T-cell (primary cell): Measurements from ENCODE around the gene SLC16A12. TPM values are rescaled to one million over a fixed set of nuclear protein-coding genes. Genes with fewer than 3 reads are reported as not detected.
"Not testable (repeated sequence)": the region's sequence is repeated elsewhere in the genome, so short reads cannot be mapped to it uniquely, and the experiment has no call there.

ENCODE experiments used
- ATAC-seq, 4 experiments: fragments of 200-7000 bp in 3 of 4; fragments of 150-1000 bp in 1 of 4; cut with Tn5 transposase; replicated peaks in 1 of 4; 1 replicate in 3 of 4; 2 replicates in 1 of 4; pipeline ENCODE4 v1.10.0; 2021; ENCODE audit warnings: moderate library complexity in 3 of 4, mild to moderate bottlenecking in 2 of 4, moderate number of reproducible peaks in 1 of 4
- CTCF ChIA-PET, 2 donors: fragments of 300-600 bp; sonication (Branson Sonifier 250); formaldehyde crosslinking; loops; one replicate each; lab custom pipeline; 2022; ENCODE audit warnings: antibody characterized with exemption in 2 of 2; lab: Charles Lee
- POLR2A ChIA-PET, 2 donors: fragments of 300-600 bp; sonication (Branson Sonifier 250); formaldehyde crosslinking; loops; one replicate each; lab custom pipeline; 2022; ENCODE audit warnings: antibody characterized with exemption in 2 of 2; lab: Charles Lee
- DNase-seq, 35 experiments: peaks; one replicate each; pipeline versions ENCODE4 v3.0.0 to v3.0.0-alpha.2; 2013 to 2023
- H3K27ac ChIP-seq: one replicate; pipeline ENCODE4 v1.5.1; 2013; ENCODE audit warnings: low read length
- H3K27me3 ChIP-seq, 2 experiments: replicated peaks in 1 of 2; 1 replicate in 1 of 2; 2 replicates in 1 of 2; pipeline versions ENCODE4 v1.6.1 to v1.7.0; 2013; ENCODE audit warnings: low read length in 1 of 2, mixed read lengths in 1 of 2; ENCODE audit not compliant: control insufficient read depth in 2 of 2, insufficient read depth in 2 of 2; ENCODE audit errors: extremely low read depth in 1 of 2
- H3K36me3 ChIP-seq, 2 donors: 1 replicate in 1 of 2; 2 replicates in 1 of 2; pipeline versions ENCODE4 v1.6.1 to v1.7.0; 2013; ENCODE audit warnings: low read length in 1 of 2; ENCODE audit not compliant: control insufficient read depth in 2 of 2, insufficient read depth in 1 of 2; ENCODE audit errors: extremely low read depth in 1 of 2
- H3K4me1 ChIP-seq, 2 experiments: 1 replicate in 1 of 2; 2 replicates in 1 of 2; pipeline versions ENCODE4 v1.6.1 to v1.7.0; 2013; ENCODE audit warnings: low read length in 2 of 2, mixed read lengths in 1 of 2; ENCODE audit not compliant: insufficient read depth in 2 of 2, control insufficient read depth in 1 of 2; ENCODE audit errors: extremely low read depth in 1 of 2
- H3K4me3 ChIP-seq, 2 donors: 1 replicate in 1 of 2; 2 replicates in 1 of 2; pipeline versions ENCODE4 v1.5.1 to v1.7.0; 2013; ENCODE audit warnings: mild to moderate bottlenecking in 2 of 2, low read length in 1 of 2, moderate library complexity in 1 of 2; ENCODE audit not compliant: control insufficient read depth in 1 of 2; ENCODE audit errors: extremely low read depth in 1 of 2
- H3K9me3 ChIP-seq: 2 replicates; pipeline ENCODE4 v1.7.0; 2013
- H3K27ac Mint-ChIP-seq, 2 donors: one replicate each; pipeline ENCODE4 v1.8.0; 2020 to 2021; ENCODE audit warnings: mild to moderate bottlenecking in 2 of 2, mixed read lengths in 2 of 2
- H3K27me3 Mint-ChIP-seq, 2 donors: one replicate each; pipeline ENCODE4 v1.8.0; 2021 to 2022; ENCODE audit warnings: mixed read lengths in 2 of 2
- H3K36me3 Mint-ChIP-seq: one replicate; pipeline ENCODE4 v1.8.0; 2021; ENCODE audit warnings: mixed read lengths
- H3K4me1 Mint-ChIP-seq, 3 donors: one replicate each; pipeline ENCODE4 v1.8.0; 2020 to 2022; ENCODE audit warnings: mixed read lengths in 3 of 3, mild to moderate bottlenecking in 1 of 3
- H3K4me3 Mint-ChIP-seq, 3 donors: one replicate each; pipeline ENCODE4 v1.8.0; 2020 to 2022; ENCODE audit warnings: mild to moderate bottlenecking in 3 of 3, mixed read lengths in 3 of 3, moderate library complexity in 3 of 3
- H3K9me3 Mint-ChIP-seq, 3 donors: one replicate each; pipeline ENCODE4 v1.8.0; 2020 to 2022; ENCODE audit warnings: mixed read lengths in 3 of 3
- WGBS: methylation state at CpG from one replicate; pipeline ENCODE4 v1.1.5; 2013; ENCODE audit warnings: missing lambda C conversion rate; ENCODE audit not compliant: insufficient coverage; 5-methylcytosine and 5-hydroxymethylcytosine counted together
- total RNA-seq, 35 experiments: library from RNA in 6 of 35; stranded (reverse) in 6 of 35; fragments of 120-200 nt in 1 of 35; gene quantifications; one replicate each; pipeline versions ENCODE4 v1.2.1 to v1.2.4 and lab custom pipeline; 2013 to 2026

SLC16A12 gene
- total RNA-seq, 5 donors from 2014 or later (not counting 1 experiment from before 2014, with no cell fraction given): not detected

- Mint-ChIP-seq H3K4me3 (peak within 1 kb of the TSS; percentile 80 to 90 (median 83)), H3K27me3 (no peaks in the 10 kb centered on the region), H3K9me3 (no peaks in the 10 kb centered on the region), H3K36me3 (peaks cover 17% of the 10 kb centered on the region), H3K4me1 (peaks cover 26 to 52% (median 43%) of the 10 kb centered on the region in 3 donors), H3K27ac (peak within 1 kb of the TSS; percentile 90 to 94)
- POLR2A ChIA-PET: interaction anchor here (0.5 to 2.4 kb wide), 13 partner anchors 20 to 1771 kb away, joined by 3 to 37 read pairs (median 5); partner anchors contain the start of genes IFIT5 (in 2 of the 2), IFIT2 (in 1 of the 2) and LIPA (in 1 of the 2)
- no peaks in the 10 kb centered on the region for H3K9me3 ChIP-seq
- H3K4me3 ChIP-seq: peak within 1 kb of the TSS; percentile 78 to 79
- H3K27ac ChIP-seq: peak within 1 kb of the TSS; percentile 91
- DNase-seq: peak in 33 of 35 experiments; percentile 11 to 88 (median 39)
- H3K36me3 ChIP-seq: no peaks in the 10 kb centered on the region
- CTCF ChIA-PET: interaction anchor here (0.6 to 3.0 kb wide), 18 partner anchors 10 to 557 kb away, joined by 3 to 29 read pairs (median 4); partner anchors contain the start of genes LIPA (in 2 of the 2), IFIT1B (in 1 of the 2), IFIT2 (in 1 of the 2) and IFIT5 (in 1 of the 2)
- 0% methylated on average over 2 of the region's 8 CpGs for WGBS
- peak; percentile 93 to 96 (median 94) for ATAC-seq
- no peaks in the 10 kb centered on the region for H3K27me3 ChIP-seq
- peaks cover 10 to 15% of the 10 kb centered on the region in 2 experiments for H3K4me1 ChIP-seq
Measured at GRCh38 chr10:89391907-89392756, 143.3 kb downstream of the SLC16A12 start, which contains the start of gene IFIT1. Gene IFIT1 (plus strand): TSS chr10:89392623. CDS start chr10:89392713, 90 bp downstream.

- H3K9me3 ChIP-seq, H3K36me3 ChIP-seq, DNase-seq, ATAC-seq, H3K4me3 ChIP-seq, H3K27me3 Mint-ChIP-seq, CTCF ChIA-PET, H3K27ac ChIP-seq, H3K9me3 Mint-ChIP-seq, H3K27me3 ChIP-seq: not testable (repeated sequence)
- peaks cover 10 to 15% of the 10 kb centered on the region in 2 experiments for H3K4me1 ChIP-seq
- peaks cover 26 to 43% (median 35%) of the 10 kb centered on the region in 3 donors for H3K4me1 Mint-ChIP-seq
- POLR2A ChIA-PET: interaction anchor here (1.1 to 2.4 kb wide), 2 partner anchors 21 to 23 kb away, joined by 3 to 37 read pairs; partner anchors contain the start of gene IFIT5 (in 1 of the 2)
- H3K4me3 Mint-ChIP-seq: peak overlapping the region in 1 of 3 donors; percentile 90
- H3K36me3 Mint-ChIP-seq: peaks cover 12% of the 10 kb centered on the region
- H3K27ac Mint-ChIP-seq: peak overlapping the region in 1 of 2 donors; percentile 39
- no CpG with 5 or more reads among the region's 4 CpGs for whole genome bisulfite sequencing
Measured at GRCh38 chr10:89391226-89391576, 144.2 kb downstream of the SLC16A12 start.

DNA sequence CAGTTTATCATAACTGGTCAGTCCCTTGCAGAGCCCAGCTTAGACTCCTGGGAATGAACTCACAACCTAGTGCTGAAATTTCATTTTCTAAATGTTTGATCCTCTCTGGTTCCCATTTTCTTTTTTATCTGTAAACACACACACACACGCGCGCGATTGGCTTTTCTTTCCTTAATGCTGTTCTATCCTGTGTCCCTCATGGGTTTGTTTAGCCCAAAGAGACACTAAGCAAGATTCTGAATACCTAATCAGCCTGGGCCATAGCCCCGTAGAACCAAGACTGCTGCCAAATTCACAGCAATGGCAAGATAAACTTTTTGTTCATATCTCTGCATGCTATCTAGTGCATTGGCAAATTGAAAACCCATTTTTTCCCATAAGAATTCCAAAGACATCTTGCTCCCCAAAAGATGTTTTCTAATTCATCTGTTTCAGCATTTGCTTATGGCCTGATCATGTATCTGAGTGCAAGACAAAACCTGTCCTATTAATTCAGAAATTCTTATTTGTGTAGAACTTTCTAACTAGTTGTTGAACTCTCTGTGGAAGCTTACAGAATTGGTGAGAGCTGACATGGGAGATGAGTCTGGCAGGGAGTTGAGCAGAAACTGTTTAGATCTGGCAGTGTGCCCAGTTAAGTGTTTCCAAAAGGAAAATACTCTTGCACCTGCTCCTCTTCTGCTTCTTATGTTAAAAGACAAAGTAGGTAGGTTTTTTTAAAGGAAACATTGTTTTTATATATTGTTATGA, 144.7 kb downstream of the SLC16A12 start:
- H3K27ac ChIP-seq: no peak overlapping the region
- CTCF ChIA-PET: no interaction called here
- ATAC-seq (no peak), DNase-seq (no peak)
- H3K4me3 ChIP-seq: no peak overlapping the region
- peak overlapping the region in 1 of 3 donors; percentile 90 for H3K4me3 Mint-ChIP-seq
- peaks cover 10 to 15% of the 10 kb centered on the region in 2 experiments for H3K4me1 ChIP-seq
- peaks cover 8% of the 10 kb centered on the region for H3K36me3 Mint-ChIP-seq
- no peaks in the 10 kb centered on the region for H3K9me3 Mint-ChIP-seq
- WGBS: 100% methylated on average over 5 of the region's 5 CpGs
- H3K27me3 Mint-ChIP-seq: no peaks in the 10 kb centered on the region
- POLR2A ChIA-PET: interaction anchor here (1.1 to 2.4 kb wide), 2 partner anchors 22 to 24 kb away, joined by 3 to 37 read pairs; partner anchors contain the start of gene IFIT5 (in 1 of the 2)
- peaks cover 26 to 39% (median 31%) of the 10 kb centered on the region in 3 donors for H3K4me1 Mint-ChIP-seq
- H3K27me3 ChIP-seq: no peaks in the 10 kb centered on the region
- no peaks in the 10 kb centered on the region for H3K36me3 ChIP-seq
- H3K9me3 ChIP-seq: no peaks in the 10 kb centered on the region
- H3K27ac Mint-ChIP-seq: peak overlapping the region; percentile 1 to 39

GRCh38 chr10:89389254-89389653, 146.1 kb downstream of the SLC16A12 start:
- H3K36me3 ChIP-seq: no peaks in the 10 kb centered on the region
- no peak overlapping the region for H3K4me3 ChIP-seq
- Mint-ChIP-seq H3K36me3 (no peaks in the 10 kb centered on the region), H3K27me3 (no peaks in the 10 kb centered on the region), H3K27ac (no peak overlapping the region), H3K4me1 (peaks cover 15 to 28% (median 23%) of the 10 kb centered on the region in 3 donors), H3K4me3 (no peak overlapping the region), H3K9me3 (no peaks in the 10 kb centered on the region)
- ATAC-seq: peak in 1 of 4 experiments; percentile 21
- H3K4me1 ChIP-seq: peaks cover 10 to 13% of the 10 kb centered on the region in 2 experiments
- H3K27ac ChIP-seq: no peak overlapping the region
- no peaks in the 10 kb centered on the region for H3K27me3 ChIP-seq
- no peaks in the 10 kb centered on the region for H3K9me3 ChIP-seq
- POLR2A ChIA-PET: no interaction called here
- CTCF ChIA-PET: interaction anchor here (0.6 to 2.7 kb wide), 8 partner anchors 25 to 1332 kb away, joined by 3 to 10 read pairs (median 3); partner anchors contain the start of genes IFIT2 (in 1 of the 2) and IFIT5 (in 1 of the 2)
- no CpG with 5 or more reads among the region's 1 CpG for WGBS
- DNase-seq: peak in 1 of 35 experiments; percentile 48

DNA sequence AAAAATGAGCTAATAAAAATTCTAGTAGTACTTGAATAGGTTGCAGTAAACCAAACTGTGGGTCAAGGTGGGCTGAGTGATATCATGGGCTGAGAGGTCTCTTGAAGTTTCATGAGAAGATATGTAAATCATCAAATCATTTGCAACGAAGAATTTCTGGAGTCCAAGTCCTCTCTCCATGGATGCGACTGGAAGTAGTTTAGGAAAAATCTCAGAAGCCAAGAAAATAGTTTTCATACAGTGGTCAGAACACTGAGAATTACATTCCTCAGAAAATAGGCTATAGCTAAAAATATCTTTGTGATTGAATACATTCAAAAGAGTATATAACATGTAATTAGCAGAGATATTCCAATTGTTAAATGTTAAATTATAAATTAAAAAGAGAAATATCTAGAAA, 146.6 kb downstream of the SLC16A12 start:
- DNase-seq (no peak), ATAC-seq (no peak)
- H3K27me3 ChIP-seq: no peaks in the 10 kb centered on the region
- no peak overlapping the region for H3K4me3 Mint-ChIP-seq
- H3K4me3 ChIP-seq: no peak overlapping the region
- no peaks in the 10 kb centered on the region for H3K9me3 ChIP-seq
- H3K27ac ChIP-seq: no peak overlapping the region
- peak overlapping the region in 1 of 2 donors; percentile 27 for H3K27ac Mint-ChIP-seq
- H3K4me1 ChIP-seq: peaks cover 8 to 13% of the 10 kb centered on the region in 2 experiments
- H3K27me3 Mint-ChIP-seq: no peaks in the 10 kb centered on the region
- no CpG with 5 or more reads among the region's 2 CpGs for WGBS
- ChIA-PET CTCF (interaction anchor here (0.6 to 2.7 kb wide), 12 partner anchors 23 to 1331 kb away, joined by 3 to 10 read pairs (median 3); partner anchors contain the start of genes IFIT2 (in 1 of the 2), IFIT5 (in 1 of the 2) and LIPA (in 1 of the 2)), POLR2A (no interaction called here)
- no peaks in the 10 kb centered on the region for H3K36me3 ChIP-seq
- H3K36me3 Mint-ChIP-seq: no peaks in the 10 kb centered on the region
- H3K9me3 Mint-ChIP-seq: no peaks in the 10 kb centered on the region
- H3K4me1 Mint-ChIP-seq: peaks cover 15 to 23% (median 18%) of the 10 kb centered on the region in 3 donors
